SIG-M5 (cell line): ENCODE data around the gene JAG2.

Experiments used
- DNase-seq: peaks from one replicate; lab custom pipeline; 2025; lab: John Stamatoyannopoulos, UW

Gene JAG2

DNA sequence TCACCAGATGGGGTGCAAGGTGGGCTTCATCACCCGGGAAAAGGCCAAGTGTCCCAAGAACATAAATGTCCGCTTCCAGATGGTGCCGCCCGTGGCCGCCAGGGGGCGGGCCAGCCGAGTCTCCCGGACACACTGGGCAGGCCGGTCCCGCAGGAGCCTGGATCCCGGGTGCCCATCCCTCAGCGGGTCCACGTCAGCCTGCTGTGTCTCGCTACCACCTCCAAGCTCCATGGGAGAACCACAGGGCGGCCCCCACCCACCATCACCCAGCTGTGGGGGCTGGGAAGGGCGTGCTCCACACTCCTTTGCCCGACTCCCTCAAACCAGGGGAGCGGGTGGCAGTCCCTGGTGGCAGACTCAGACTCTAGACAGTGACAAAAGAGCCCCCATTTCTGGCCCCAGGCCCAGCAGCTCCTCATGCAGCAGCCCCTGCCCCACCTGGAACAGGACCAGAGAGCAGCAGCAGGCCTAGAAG, 34.5 kb upstream of the JAG2 start:
- DNase-seq, result no peak

DNA sequence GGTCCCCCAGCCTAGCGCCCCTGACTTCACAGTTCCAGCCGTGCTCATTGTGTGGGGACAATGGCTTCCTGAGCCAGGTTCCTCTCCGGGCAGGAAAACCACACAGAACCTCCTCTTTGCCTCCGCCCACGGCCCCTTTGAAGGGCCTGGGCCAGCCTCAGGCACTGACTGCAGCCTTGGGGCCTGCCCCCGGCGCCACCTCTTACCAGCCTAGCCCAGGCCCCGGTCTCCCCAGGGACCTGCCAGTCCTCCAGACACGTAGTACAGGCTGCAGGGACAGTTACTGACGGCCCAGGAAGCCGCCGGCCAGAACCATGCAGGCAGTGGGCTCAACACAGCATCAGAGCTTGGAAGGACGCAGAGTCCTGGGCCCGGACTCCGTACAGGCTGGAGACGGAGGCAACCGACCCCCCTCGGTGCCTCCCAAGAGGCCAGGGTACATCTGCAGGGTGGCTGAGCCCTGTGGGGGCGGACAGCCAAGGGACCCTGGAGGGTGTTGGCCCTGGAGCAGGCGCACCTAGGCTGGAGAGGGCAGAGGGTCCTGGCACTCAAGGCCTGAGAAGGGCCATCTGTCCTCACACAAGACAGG, 33.4 kb upstream of the JAG2 start:
- DNase-seq, result no peak

DNA sequence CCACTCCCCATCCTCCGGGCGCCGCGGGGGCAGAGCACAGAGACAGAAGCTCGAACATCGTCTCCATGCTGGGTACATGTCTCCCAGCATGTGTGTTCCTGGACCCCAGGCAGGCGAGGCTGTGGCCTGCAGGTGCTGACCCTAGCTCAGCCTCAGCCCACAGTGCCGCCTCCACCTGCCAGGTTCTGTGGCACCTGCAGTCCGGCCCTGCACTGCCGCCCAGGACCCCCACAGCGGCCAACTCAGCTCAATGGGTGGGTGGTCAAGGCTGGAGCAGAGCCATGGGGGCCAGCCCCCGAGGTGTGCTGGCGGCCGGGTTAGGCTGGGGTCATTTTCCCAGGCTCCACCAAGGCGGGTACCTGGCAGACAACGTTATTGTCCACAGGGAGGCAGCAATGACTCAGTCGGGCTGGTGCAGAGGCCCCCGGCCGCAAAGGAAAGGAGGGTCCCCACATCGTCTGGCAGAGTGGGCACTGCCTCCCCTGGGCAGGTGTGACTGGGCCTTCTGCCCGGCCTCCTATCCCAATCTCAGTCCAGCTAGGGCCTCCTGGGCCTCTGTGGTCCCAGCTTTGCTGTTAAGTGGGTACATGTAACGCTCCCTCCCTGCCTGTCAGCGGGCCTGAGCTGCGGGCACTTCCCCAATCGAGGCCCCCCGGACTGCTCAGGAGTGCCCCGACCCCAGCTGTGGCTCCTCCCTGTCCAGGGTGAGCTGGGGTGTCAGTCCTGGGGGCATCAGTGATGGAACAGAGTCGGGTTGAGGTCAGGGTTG, 32.8 kb upstream of the JAG2 start:
- no peak for DNase-seq

DNA sequence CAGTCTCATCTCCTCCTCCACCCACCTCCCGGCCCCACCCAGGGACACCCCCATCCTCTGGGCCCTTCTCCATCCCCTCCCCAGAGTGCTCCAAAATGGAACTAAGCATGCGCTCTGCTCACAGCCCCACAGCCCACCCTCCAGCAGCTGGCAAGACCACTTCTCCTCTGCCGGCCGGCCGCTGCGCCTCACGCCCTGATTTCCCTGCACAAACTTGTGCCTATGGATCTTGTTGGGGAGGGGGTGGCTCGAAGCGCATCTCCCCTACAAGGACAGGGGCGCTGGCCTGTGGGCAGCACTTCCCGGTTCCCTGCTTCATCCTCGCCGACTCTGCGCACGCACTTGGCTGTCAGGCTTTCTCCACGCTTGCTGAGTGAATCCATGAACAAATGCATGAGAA, 32.1 kb upstream of the JAG2 start:
- DNase-seq, result no peak

DNA sequence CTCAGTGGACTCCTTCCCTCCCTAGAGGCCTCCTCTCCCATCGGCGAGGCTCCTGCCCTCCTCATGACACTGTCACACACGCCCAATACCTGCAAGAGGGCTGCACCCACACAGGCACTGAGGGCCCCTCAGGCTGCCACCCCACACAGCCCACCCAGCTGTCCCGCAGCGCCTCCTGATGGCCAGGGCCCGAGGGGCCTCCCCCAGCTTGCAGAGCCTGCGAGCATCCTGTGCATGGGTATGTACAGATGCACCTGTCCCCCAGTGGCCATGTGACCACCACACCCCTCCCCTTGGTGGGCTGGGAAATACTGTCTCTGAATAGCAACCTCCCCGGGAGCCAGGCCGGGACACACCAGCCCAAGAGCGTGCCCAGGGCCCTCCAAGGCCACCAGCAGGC, 31.5 kb upstream of the JAG2 start:
- DNase-seq, result no peak

DNA sequence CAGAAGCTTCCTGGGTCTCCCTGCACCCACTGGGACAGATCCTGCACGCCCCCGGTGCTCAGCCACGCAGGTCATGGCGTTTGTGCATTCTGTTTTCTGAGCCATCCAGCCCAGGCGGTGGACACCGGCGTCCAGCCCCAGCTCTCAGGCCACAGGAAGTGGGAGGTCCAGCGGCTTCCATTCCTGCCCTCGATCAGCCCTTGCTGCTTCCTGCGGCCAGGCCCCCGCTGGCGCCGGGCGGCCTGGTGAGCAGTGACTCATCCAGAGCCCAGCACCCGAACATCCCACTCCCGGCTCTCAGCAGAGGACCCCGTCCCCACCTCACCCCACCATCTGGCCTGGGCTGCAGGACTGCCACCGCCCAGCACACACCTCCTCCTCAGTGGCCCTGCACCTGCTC, 30.5 kb upstream of the JAG2 start:
- no peak for DNase-seq

DNA sequence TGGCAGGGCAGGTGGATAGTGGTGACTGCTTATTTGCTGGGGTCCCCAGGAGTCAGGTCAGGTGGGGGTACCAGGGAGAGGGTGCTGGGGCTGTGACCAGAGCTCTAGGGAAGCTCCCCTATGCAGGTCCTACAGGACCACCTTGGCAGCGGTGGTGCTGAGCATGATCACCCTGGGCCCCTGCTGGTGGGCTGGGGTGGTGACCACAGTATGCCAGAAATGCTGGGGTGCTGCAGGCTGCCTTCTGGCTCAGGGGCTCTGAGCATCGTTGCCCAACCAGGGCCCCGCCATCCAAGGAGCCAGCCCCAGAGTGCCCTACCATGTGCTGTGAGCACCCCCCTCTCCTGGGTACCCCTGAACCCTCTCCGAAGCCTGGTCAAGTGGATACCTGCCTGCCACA, 30.0 kb upstream of the JAG2 start:
- no peak for DNase-seq

DNA sequence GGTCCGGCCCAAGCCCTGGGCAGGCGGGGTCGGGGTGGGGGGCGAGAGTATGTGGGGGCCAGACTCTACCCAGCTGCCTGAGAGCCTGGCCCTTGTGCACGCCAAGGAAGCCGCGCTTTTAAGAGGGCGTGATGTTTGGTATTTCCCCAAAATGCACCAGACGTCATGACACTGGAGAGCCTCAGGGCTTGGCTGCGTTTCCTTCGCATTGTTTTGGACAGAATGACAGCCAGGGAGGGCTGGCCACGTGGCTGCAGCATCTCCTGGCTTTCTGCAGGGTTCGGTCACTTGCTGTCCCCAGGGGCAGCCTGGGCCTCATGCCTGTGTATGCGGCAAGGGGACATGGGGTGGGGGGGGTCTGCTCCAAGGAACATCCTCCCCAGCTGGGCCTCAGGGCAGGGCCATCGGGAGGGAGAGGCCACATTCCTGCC, 28.6 kb upstream of the JAG2 start:
- no peak for DNase-seq

DNA sequence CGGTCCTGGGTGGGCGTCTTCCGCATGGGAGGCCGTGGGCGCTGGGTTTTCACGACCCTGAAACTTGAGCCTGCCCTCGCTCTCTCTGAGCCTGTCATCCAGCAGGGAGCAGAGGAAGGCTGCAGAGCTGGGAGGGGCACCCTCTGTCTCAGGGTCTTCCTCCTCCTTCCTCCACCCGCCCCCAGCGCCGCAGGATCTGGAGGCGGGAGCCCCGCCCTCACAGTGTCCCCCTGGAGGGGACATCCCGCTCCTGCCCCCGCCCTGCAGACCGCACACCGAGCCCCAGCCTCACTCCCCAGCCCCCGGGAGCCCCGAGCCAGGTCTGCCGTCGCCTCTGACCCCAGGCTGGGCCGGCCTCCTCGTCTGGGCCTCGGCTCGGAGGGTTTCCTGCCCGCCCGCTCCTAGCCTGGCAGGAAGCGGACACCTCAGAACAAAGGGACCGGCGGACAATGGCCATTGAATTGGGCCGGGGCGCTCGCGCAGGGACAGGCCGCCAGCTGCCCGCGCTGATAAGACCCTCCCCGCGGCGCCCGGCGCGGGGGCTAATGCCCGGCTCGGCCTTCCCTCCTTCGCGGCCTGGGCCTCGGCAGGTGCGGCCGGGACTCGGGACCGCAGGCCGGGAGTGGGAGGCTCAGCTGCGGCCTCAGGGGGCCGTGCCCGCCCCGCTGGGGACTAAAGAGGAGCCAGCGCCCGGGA, 27.8 kb upstream of the JAG2 start:
- DNase-seq, result no peak

DNA sequence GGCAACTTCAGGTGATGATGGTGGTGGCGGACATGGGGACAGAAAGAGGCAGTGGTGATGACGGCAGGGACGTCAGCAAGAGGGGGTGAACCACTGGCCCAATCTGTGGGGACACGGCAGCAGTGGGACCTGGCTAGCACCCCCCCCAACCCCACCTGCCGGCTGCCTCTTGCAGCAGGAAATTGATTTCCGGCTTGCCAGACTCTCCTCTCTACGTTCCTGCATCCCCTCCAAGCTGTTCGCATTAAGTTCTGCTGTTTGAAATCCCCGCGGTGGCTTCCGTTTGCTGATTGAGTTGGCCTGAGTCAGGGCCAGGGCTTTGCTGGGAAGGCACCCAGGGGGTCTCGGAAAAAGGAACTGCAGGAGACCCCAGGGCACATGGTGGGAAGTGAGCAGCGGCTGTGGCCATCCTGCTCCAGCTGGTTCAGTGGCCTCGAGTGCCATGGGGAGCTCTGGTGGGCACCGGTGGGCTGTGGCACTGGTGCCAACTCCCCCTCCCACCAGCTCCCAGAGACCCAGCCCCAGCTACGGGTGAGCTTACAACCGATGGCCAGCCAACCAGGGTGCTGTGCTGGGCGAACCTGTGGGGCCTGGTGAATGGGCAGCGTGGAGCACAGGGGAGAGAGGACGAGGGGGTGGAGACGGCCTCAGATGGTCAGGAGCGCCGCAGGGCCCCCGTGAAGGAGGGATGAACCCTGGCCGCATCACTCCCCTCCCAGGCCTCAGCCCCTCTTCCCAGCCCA, 27.1 kb upstream of the JAG2 start:
- no peak for DNase-seq

DNA sequence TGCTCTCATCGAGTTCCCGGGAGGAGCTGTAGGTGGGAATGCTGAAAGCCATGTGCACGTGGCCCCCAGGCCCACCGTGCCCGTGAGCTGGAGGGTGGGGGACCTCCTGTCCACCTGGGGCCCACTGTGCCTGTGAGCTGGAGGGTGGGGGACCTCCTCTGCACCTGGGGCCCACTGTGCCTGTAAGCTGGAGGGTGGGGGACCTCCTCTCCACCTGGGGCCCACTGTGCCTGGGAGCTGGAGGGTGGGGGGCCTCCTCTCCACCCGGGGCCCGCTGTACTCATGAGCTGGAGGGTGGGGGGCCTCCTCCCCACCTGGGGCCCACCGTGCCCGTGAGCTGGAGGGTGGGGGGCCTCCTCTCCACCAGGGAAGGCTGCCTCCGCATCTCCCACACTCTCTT, 26.5 kb upstream of the JAG2 start:
- no peak for DNase-seq

DNA sequence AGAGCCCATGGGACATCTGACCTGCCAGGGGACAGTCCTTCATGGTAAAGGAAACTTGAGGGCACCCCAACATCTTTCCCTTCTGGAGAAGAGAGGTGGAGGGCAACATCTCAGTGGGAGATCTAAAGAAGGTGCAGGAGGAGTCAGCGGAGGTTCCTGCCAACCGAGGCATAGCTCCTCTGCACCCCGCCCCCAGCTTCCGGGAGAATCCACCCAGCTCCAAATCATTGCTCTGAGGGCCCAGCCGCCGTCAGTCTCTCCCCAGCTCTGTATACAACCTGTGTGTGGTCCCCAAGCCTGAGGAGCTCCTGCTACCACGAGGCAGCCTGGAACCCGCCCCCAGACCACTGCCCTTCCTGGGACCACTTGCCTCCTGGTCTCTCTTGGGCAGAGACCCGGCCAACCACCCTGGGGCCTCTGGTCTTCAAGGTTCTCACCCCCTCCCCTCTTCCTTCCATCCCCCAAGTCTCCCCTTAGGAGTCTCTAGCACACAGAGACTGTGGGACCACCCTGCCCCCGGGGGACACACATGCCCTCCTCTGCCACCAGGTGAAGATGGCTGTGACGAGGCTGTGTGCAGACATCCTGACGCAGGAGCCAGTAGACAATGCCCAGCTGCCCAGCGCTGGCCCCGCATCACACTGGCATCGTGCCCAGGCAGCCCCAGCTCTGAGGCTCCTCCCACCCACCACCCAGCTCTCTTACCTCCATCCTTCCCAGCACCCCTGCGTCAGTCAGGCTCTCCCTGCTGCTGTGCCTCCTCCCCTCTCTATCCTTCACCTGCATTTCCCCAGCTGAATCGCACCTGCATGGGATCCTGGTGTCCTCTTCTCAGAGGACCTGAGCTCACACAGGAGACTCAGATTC, 25.6 kb upstream of the JAG2 start:
- DNase-seq, result no peak

DNA sequence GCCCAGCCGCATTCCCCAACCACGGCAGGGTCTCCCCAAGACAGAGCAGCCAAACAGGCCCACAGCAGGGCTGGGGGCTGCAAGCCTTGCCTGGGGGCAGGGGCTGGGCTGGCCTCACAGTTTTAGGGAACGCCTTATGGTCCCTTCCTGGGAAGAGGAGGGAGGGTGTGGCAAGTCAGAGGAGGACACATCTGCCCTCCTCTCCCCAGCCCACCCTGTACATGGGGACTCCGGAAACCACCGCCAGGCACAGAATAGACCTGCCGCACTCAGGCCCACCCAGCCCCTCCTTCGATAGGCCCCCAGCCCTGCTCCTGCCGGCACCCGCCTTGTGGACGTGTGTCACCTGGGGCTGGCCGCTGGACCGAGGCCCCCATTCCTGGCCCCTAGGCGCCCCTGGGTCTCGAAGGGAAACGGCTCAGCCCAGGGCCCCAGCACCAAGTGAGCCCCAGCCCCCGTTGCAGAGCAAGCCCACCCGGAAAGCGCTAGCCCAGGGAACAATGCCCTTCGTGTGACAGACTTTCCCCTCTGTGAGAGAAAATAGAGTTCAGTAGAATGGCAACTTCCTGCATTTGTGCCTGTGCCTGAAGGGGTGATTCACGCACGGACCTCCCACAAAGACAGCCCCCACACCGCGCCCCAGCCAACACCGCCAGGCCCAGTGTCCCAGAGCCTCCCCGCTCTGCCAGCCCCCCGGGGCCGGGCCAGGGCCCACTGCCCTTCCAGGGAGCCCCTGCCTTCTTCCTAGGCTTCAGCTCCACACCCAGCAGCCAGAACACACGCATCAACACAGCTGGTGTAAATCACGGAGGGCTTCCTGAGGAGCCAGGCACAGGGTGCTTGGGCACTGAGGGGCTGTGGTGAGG, 24.5 kb upstream of the JAG2 start:
- no peak for DNase-seq

DNA sequence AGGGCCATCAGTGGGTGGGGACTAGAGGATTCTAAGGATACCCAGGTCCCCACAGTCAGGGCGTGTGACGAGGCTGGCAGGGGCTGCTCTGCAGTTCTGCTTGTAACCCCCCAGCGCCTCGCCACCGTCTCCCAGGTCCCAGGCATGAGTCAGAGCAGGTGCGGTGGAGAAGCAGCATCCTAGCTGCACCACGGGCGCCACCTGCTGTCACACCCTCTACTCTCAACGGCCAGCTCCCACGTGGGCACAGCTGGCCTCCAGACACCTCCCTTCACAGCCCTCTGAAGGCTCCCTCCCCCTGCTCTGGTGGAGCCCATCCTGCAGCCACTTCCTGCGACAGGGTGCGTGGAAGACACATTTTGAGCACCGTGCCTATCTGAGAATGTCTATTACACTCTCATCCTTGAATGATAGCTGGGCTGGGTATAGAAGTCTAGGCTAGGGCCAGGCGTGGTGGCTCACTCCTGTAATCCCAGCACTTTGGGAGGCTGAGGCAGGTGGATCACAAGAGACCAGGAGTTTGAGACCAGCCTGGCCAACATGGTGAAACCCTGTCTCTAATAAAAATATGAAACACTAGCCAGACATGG, 19.5 kb upstream of the JAG2 start:
- DNase-seq, result no peak

DNA sequence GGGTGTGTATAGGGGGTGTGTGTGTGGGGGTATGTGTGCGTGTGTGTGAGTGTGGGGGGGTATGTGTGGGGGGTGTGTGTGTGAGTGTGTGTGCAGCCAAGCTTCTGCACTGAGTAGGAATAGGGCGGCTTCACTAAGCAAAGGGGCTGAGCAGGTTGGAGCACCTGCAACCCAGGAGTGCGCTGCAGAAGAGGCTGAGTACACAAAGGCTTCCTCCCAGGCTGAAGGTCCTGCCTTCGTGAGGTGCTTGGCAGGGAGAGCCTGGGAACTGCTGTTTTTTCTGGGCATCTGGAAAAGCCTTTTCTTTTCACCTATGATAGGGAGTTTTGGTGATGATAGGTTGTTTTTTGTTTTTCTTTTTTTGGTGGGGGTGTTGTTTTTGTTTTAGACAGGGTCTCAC, 18.5 kb upstream of the JAG2 start:
- DNase-seq, result no peak

DNA sequence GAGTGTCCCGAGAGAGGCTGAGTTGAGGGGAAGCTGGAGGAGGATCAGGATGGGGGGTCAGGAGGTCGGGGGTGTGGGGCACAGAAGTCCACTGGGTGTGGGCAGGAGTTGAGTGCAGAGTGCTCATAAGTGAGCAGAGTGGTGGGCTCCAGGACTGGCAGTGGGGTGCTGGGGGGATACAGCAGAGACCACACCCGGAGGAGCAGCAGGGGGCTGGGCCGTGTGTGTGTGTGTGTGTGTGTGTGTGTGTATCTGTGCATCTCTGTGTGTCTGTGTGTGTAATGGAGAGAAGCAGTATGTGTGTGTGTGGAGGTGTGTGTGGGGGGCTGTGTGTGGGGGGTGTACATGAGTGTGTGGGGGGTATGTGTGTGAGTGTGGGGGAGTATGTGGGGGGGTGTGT, 17.4 kb upstream of the JAG2 start:
- DNase-seq, result no peak

DNA sequence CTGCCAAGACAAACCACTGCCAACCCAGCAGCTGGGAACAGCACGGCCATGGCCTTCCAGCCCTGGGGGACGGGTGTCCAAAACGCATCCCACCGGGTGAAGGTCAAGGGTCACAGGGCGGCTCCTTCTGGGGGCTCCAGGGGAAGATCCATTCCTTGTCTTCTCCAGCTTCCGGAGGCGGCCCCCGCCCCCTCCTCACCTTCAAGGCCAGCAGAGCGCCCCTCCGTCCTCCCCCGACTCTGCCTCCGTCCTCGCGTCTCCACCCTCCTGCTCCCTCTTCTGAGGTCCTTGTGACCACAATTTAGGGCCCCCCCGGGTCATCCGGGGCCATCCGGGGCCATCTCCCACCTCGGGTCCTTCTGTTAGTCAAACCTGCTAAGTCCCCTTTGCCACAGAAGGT, 16.4 kb upstream of the JAG2 start:
- no peak for DNase-seq

DNA sequence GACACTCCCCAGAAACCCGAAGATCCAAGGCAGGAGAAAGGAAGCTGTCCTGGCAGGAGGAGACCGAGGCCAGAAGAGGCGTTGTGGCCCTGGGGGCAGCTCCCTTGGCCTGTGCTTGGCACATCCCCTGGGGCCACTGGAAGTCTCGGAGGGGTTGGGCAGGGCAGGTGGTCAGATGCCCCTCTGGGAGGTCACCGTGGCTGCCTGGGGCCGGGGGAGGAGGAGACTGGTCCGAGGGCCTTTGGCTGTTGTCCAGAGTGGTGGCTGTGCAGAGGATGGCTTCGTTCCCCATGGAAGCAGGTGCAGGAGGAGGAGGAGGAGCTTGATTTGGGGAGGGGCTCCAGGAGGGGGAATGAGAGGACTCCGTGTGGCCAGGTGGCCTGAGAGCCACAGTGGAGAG, 15.9 kb upstream of the JAG2 start:
- DNase-seq, result no peak

DNA sequence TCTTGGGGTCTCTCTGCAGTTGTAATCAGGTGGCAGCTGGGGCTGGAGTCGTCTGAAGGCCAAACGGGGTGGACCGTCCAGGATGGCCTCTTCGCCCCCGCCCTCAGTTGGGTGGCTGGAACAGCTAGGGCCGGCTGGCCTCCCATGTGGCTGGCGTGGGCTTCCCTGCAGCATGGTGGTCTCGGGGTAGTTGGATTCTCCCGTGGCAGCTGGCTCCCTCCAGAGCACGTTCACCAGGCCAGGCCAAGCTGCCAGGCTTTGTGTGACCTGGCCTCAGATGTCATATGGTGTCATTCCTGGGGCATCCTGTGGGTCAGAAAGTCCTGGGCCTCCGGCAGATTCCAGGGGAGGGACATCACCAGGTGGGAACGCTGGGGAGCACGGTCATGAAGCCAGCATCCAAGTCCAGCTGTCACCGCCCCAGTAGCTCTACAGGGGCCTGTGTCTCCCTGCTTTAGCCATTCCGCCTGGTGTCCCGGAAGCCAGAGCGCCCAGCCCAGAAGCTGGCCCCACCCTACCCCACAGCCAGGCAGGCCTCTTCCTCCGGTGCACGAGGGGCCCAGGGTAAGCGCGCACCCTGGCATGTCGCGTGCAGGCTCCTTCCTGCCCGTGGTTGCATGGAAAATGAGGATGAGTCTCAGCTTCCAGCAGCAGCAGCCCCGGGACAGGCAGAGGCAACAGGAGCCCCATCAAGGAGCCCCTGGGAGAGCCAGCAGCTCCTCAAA, 13.9 kb upstream of the JAG2 start:
- DNase-seq, result no peak
